ENCODE data around the gene TMEM40.
"Not testable (repeated sequence)": the region's sequence is repeated elsewhere in the genome, so short reads cannot be mapped to it uniquely, and the experiment has no call there.

Gene TMEM40

GRCh38 chr3:12750223-12750622 is 8.8 kb downstream of the TMEM40 start:
- no peak for DNase-seq

GRCh38 chr3:12748477-12748876 is 10.6 kb downstream of the TMEM40 start:
- no peak for DNase-seq

DNA sequence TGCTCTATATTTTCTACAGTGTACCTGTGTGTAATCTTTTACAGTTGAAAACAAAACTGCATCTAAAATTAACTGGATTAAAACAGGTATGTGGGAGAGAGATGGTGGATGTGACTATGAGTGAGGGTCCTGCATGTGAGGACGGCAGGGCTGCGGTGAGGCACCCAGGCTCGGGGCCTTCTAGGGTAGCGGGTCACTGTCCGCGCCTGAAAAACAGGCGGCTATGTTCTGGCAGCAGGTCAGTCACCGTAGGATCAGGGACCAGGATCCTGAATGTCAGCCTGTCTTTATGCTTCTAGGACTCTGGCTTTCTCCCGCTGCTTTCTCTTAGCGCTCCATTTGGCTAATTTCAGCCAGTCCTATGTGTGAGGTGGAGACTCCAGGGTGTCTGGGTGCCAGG is 12.6 kb downstream of the TMEM40 start:
- DNase-seq = no peak

DNA sequence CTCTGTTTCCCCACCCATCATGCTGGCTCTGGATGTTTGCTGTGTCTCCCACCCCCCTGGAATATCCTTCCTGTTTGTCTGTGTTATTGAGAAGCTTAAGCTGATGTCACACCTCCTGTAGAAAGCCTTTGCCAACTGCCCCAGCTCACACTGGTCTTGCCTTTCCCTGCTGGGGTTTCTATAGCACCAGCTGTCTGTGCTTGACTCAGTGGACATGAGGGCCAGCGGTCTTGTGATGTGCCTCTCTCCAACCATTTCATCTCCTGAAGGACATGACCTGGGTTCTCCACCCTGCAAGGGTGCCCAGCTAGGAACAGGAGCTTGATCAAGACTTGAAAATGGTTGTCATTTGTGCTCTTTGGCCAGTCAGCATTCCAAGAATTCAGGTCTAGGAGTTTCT is 14.7 kb downstream of the TMEM40 start:
- no peak for DNase-seq

- DNase-seq = no peak
Observed at GRCh38 chr3:12743583-12743982, 15.5 kb downstream of the TMEM40 start.

DNA sequence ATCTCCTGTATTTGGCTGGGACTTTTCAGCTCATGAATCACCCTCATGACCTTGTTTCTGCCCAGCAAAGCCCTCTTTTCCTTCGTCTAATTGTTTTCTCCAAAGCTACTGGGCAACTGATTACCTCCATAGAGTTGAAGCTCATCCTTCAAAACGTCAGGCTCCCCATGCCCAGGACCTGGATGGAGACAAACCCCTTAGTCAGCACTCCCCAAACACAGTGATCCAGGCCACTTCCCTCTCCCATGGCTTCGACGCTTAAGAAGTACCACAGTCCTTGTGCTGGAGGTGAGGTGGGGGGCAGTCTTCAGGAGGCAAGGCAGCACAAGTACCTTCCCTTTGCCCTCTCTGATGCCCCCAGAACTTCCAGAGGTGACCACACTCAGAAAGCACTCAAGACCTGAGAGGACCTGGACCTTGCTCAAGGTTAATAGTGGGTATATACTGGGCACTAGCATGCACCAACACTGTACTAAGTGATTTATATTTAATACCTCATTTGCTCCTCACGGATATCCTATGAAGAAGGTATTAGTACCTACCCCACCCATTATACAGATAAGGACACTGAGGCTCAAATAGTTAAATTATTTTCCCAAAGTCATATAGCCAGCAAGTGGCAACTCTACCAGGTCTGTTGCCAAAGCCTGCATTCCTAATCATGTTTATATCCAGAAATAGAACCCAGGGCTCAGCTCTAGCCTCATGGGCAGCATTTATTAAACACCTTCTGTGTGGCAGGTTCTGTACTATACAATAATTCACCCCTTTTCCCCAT is 16.5 kb downstream of the TMEM40 start:
- DNase-seq = no peak

DNA sequence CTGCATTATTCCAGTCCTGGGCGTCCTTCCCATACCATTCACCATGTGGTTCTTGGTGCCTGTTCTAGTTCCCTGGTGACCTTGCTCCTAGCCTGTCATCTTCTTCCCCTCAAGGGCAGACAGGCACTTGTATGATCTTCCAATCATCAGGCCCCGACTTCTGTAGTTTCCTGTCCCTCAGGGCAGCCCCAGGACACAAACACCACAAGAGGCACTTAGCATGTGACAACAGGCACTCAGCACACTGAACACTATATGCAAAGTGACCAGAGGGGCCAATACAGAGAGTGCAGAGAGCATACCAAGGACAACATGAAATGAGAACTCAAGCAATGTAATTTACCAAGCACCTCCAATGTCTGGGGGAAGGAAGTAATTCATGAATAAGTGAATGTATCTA is 17.9 kb downstream of the TMEM40 start:
- no peak for DNase-seq

- DNase-seq = no peak
Observed at GRCh38 chr3:12737833-12738232, 21.2 kb downstream of the TMEM40 start.

DNA sequence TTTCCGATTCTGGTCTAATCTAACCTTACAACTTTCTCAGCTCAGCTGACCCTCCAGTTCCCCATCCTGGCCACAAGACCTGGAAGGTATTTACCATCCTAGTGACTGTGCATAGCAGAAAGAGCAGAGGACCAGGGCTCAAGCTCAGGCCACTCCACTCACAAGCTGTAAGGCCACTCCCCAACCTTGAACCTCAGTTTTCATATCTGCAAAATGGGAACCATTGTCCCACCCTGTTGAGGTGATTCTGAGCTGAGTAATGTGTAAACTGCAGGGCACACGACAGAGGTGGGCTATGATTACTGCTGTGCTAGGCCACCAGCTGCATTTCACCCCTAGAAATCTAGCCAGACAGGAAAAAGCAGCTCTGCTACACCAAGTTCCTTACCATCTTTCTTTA is 21.7 kb downstream of the TMEM40 start:
- no peak for DNase-seq

GRCh38 chr3:12734960-12735359 is 24.1 kb downstream of the TMEM40 start:
- no peak for DNase-seq

GRCh38 chr3:12733566-12733965 is 25.5 kb downstream of the TMEM40 start:
- DNase-seq = no peak

DNA sequence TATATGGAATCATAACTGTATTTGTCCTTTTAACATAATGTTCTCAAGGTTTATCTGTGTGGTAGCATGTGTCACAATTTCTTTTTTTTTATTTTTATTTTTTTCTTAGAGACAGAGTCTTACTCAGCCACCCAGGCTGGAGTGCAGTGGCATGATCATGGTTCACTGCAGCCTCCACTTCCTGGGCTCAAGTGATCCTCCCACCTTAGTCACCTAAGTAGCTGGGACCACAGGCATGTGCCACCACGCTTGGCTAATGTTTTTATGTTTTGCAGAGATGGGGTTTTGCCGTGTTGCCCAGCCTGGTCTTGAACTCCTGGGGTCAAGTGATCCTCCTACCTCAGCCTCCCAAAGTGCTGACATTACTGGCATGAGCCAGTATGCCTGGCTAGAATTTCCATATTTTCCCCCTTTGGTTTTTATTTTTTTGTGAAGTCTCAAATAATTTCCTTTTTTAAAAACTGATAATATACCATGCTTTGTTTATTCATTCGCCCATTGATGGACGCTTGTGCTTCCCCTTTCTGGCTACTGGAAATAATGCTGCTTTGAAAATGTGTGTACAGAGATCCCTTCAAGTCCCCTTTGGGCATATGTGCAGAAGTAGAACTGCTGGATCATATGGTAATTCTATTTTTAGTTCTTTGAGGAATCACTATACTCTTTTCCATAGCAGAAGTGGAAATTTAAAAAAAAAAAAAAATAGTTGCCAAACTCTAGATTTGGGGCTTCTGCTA is 28.4 kb downstream of the TMEM40 start:
- DNase-seq = no peak

DNA sequence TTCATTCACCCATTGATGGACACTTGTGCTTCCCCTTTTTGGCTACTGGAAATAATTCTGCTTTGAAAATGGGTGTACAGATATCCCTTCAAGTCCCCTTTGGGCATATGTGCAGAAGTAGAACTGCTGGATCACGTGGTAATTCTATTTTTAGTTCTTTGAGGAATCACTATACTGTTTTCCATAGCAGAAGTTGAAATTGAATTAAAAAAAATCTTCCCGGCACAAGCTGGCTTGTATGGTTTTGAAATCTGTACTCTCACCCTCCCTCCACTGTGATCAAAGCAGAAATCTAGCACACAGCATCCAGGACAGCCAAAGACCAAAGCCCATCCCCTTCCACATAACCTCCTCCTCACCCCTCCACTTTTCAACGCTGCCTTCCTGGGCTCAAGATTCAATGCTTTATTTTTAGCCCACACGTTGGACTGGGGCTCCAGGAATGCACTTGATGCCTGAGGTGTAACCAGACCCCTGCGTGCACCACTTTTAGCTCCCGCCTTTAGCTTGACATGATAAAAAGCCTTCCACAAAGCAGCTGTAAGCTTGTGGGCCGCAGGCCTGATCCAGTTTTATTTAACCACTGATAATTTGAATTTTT is 29.9 kb downstream of the TMEM40 start:
- DNase-seq = no peak

DNA sequence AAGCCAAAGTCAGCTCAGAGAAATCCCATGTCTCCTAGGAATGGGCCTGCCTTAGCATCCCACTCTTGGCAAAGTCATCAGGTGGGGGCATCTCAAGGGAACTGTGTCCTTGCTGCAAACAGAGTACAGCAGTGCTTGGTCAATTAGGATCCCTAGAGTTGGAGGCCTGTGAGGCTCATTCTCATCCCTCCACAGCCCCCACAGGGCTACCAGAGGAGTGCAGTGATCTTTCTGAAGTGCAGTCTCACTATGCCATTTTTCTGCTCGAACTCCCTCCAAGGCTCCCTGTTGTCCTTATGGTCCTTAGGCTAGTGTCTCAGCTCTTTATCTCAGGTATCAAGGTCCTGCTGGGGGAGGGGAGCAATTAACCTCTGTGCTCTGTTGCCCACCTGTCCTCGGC is 31.1 kb downstream of the TMEM40 start:
- DNase-seq = no peak

- DNase-seq = no peak
Observed at GRCh38 chr3:12727481-12727880, 31.6 kb downstream of the TMEM40 start.

- DNase-seq = no peak
Observed at GRCh38 chr3:12725436-12725835, 33.6 kb downstream of the TMEM40 start.

DNA sequence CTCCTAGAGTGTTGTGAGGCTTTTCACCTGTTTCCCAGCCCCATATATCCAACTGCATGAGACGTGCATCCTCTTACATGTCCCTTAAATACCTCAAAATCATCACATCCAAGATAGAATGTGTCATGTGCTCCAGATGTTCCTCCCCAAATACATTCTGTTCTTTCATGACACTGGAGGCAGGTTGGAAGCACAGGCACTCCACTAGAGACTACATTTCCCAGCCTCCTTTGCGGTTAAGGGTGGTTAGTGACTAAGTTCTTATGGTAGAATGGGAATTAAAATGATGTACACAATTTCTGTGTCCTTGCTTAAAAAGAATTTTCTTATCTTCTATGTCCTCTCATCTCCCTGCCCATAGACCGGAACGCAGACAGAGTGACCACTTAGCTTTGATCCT is 34.3 kb downstream of the TMEM40 start:
- no peak for DNase-seq

- DNase-seq = not testable (repeated sequence)
Observed at GRCh38 chr3:12723362-12723761, 35.7 kb downstream of the TMEM40 start.

GRCh38 chr3:12722226-12722625 is 36.8 kb downstream of the TMEM40 start:
- no peak for DNase-seq

DNA sequence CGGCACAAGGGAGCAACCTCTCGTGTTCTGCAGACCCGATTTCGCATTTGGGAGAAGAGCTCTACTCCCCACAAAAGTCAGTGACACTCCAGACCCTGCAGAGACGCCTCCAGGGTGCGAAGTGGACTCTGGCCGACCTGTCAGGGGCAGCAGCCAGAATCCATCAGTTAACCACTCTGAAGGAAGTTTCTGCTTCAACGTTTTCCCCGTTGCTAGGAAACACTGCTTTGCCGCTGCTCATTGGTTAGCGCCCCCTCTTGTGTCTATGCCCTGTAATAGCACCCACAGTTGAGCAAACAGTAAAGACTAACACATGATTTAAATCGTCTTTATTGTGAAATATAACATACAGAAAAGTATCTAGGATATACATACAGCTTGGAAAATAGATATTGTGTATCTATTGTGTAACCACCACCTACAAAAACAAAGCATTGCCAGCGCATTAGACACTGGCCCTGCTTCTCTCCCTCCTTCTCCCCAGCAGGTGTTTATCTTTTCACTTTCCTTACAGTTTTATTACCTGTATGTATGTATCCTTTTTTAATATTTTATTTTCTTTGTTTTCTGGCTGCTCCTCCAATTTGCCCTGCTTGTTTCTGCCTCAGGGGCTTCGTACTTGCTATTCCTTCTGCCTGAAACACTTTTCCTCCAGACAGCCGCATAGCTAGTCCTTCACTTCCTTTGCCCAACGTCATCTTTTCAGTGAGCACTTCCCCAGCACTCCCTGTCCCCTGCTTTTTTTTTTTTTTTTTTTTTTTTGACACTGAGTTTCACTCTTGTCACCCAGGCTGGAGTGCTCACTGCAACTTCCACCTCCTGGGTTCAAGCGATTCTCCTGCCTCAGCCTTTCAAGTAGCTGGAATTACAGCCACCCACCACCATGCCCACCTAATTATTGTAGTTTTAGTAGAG is 38.8 kb downstream of the TMEM40 start:
- peak; percentile 52 for DNase-seq

- DNase-seq = no peak
Observed at GRCh38 chr3:12719541-12719940, 39.5 kb downstream of the TMEM40 start.

GRCh38 chr3:12716605-12717151 is 42.4 kb downstream of the TMEM40 start:
- no peak for DNase-seq

DNA sequence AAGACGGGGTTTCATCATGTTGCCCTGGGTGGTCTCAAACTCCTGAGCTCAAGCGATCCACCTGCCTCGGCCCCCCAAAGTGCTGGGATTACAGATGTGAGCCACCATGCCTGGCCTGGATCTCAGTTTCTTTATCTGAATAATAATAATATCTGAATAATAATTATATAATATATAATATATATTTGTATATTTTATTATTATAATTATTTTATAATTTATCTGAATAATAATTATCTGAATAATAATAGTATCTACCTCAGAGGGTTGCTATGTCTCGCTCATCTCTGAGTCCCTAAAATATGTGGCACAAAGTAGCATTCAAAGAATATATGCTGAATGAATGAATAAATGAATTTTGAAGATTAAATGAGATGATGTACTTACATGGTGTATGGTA is 44.8 kb downstream of the TMEM40 start:
- DNase-seq = no peak
